GM20431 (cell line): ENCODE results near the gene FTO.
"Not testable (repeated sequence)": the region's sequence is repeated elsewhere in the genome, so short reads cannot be mapped to it uniquely, and the experiment has no call there.

Experiments
- in situ Hi-C: fragments of 300-500 bp; cut with MseI, MboI; formaldehyde crosslinking; loops from one replicate; pipeline ENCODE4 v1.15.0; 2020; ENCODE audit warnings: low sequenced_read_pairs; ENCODE audit not compliant: unreplicated experiment

FTO gene

DNA sequence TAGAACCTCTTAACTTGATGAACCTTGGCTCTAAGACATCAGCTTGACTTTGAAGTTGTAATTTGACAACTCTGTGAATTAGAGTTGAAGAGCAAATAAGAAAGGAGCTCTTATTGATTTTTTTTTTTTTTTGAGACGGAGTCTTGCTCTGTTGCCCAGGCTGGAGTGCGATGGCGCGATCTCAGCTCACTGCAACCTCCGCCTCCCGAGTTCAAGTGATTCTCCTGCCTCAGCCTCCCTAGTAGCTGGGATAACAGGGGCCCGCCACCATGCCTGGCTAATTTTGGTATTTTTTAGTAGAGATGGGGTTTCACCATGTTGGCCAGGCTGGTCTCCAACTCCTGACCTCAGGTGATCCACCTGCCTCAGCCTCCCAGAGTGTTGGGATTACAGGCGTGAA lies 186.9 kb downstream of the FTO start:
- in situ Hi-C loops: not testable (repeated sequence)

DNA sequence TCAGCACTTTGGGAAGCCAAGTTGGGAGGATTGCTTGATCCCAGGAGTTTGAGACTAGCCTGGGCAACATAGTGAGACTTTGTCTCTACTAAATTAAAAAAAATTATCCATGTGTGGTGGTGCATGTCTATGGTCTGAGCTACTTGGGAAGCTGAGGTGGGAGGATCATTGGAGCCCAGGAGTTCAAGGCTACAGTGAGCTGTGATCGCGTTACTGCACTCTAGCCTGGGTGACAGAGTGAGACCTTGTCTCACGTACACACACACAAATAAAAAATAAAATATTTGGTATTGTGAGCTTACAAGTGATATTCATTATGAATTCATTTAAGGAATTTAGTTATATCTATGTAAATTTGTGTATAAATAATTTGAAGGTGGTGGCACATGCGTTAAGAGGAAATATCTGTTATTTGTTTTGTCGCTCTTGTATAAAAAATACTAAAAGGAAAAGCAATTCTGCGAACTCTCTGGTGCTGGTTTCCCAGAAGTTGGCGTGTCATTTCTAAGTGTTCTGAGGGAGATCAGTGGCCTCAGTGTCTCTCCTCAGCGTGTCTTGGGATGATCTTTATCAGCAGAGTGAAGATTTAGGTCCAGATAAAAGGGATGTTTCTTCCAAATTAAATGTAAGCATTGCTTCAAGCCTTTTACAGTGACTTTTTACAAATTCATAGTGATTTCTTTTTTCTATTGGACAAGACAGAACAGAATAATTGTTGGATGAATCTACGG lies 187.6 kb downstream of the FTO start:
- in situ Hi-C loops: no loop called here

DNA sequence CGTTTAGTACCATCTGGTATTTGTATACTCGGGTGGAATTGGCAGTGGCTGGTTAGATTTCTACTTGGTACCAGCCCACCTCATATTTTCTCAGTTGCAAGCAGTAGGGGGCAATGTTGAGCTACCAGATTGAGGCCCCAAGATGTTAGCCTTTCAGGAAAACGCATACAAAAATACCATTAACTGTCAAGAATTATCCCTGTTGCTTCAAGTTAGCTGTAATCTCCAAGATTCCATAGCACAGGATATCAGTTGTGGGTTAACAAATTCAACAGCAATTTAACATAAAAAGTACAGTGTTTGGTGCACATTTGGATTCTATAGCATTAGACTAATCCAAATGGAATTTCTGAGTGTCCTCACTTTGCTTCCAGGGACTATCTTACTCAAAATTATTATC lies 188.2 kb downstream of the FTO start:
- in situ Hi-C loops: no loop called here

DNA sequence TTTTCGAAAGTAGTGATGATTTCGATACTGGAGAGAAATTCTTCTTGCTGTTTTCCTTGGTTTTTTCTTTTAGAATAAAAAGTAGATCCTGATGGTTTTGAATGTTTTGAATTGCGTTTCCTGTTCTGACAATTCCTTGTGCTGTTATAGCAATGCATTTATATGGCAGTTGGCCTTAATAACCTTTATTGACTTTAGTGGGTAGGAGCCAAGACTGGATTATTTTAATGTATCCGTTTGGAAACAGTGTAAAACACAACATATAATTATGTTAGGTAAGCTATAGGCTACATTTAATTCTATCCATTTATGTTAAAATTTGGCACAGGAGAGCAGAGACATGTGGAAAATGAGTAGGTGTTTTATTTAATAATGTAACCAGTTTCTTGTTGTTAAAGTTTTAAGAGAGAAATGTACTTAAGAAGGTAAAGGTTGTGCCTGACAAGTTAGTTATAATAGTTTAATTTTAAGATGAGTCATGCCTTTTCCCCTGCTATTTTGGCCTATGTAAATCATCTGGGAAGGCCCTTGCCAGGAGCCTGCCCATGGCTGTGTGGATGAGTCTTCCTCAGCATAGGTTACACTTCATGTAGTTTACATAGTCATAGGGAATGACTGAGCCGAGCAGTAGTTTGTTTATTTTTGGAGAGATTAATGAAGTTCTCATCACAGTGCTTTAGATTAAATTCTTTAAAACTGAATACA lies 189.9 kb downstream of the FTO start:
- in situ Hi-C loops: no loop called here

DNA sequence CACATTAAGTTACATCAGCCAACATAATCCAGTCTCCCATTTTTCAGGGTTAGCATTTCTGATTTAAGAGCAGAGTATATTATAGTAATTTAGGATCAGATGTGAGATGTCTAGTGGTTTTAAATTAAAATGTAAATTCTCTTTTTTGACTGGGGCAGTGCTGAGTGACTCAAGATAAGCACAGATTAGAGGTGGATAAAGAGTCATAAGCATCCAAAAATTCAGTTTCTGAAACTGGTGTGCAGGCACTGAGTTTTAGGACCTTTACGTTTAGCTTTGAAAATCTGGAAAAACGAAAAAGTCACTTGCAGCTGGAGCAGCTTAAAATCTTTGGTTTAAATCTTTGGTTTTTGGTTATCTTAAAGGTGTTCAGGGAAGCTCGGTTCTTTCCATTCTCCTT lies 190.7 kb downstream of the FTO start:
- in situ Hi-C loops: no loop called here

DNA sequence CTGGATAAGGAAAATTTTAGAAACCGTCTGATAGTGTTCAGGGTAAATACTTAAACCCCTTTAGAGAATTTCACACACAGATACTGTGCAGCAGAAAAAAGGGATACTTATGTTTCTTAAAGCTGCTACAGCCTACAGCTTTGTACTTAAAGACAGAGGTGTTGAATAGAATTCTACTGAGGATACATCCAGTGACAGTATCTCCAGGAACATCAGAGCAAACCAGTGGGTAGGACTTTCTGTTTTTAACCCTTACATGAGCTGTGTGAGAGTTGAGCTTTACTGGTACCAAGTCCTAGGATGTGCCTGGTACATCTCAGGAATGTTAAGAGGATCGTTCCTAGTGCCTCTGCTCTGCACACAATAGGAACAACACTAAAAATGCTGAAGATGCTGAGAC lies 191.5 kb downstream of the FTO start:
- in situ Hi-C loops: no loop called here

DNA sequence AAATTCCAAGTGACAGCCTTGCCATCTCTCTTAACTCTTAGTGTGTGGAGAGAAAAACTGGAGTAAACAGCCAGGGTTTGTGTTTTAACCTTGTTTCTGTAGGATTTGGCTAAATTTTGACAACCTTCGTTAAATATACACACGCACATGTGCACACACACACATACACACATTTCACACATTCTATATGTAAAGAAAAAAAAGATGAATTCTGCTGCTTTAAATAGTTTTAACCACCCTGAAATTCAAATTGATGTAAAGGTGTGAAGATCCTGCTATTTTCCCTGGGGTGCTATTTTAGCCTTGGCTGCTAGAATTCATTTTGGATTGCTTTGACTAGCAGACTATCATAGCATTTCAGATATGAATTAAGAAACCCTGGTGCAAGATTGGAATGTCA lies 191.9 kb downstream of the FTO start:
- in situ Hi-C loops: no loop called here

DNA sequence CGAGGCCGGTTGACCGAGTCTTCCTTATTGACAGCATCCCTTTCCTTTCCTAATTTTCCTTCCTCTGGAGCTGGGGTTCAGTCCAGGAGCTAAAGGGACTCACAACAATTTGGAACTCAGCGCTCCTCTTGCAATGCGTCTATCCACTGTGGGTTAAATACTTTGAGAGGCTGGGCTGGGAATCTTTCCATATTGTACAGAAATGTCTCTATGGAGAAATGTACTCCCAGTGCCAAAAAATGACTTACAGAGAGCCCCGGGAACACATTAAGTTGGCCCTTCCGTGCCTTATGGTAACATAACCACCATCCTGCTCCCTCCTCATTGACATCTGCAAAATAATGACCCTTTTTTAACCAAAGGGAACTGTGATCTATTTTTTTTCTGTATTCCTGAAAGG lies 192.8 kb downstream of the FTO start:
- in situ Hi-C loops: no loop called here

DNA sequence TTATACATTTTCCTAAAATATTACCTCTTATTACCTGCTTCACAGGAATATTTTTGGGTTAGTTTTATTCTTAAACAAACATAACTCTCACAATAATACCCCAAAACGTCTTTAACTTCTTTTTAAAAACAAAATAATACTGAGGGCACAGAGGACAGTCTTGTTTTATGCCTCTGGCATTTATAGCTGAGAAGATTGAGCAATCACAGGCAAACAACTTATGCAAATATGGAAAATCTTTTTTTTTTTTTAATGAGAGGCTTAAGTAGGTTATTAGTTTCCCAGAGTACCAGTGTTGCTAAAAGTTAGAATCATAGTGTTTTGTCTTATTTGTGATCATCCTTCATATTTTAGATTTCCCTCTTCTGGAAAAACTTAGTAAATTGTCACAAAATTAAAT lies 195.0 kb downstream of the FTO start:
- in situ Hi-C loops: no loop called here

DNA sequence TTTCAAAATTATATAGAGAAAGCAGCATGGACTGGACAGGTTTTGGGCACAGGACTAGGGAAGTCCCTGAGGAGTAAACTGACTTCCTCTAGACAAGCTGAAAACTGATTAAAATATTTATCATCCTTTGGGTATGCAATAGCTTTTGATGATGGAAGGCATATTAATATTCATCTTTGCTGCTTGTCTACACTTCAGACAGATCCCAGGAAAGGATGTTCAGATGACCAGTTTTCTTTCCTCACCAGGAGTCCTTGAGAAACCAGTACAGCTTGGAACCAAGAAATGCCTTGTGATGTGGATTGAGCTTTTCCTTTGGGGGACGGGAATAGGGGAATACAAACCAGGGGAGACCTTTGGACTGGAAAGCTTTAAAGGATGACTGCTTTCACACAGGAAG lies 195.5 kb downstream of the FTO start:
- in situ Hi-C loops: no loop called here

DNA sequence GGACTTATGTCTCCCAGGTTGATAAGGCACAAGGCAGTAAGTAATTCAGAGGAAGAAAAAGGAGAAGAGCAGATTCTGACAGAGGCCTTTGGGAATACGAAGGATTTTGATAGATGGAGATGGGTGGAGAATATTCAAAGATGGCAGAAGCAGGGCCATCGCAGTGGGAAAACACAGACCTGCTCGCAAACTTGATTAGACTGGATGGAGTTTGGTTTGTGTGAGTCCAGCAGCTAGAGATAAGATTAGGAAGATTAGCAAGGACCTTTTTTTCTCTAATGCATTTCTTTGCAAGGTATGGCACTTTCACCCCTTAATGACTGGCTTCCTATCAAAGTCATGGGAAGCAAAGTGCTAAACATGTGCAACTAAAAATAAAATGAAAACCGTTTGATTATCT lies 196.7 kb downstream of the FTO start:
- in situ Hi-C loops: no loop called here

DNA sequence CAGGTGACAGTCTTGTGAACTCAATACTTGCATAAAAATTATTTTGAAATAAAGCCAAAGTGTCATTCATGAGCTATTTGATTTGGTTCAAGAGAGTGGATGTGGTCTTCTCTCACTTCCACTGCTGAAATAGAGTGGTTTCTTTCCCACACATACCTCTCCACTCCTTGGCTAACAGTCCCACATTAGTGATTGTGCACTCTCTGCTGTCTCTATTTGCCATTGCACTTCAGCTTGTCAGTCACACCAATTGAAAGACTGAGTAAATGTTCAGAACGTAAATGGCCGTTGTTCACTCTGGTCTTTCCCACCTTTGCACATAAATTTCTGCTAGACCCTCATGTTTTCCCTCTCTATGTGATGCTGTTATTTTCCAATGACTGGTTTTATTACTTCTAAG lies 197.5 kb downstream of the FTO start:
- in situ Hi-C loops: no loop called here

DNA sequence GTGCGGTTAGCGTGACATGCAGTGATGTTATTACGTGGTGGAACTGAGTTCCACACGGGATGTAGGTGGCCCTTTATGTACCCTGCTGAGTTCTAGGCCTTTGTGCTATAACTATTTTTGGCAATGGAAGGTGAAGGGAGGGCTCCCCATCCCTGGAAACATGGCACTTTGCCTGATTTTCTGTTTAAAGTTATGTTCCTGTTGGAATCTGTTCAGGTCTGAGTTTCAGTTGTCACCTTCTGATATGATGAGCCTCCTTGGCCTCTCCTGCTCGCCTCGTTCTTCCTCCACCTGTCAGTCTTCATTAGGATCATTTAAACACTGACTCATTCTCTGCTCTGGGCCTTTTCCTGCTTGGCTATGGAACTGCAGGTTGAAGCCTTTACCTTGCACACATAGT lies 200.6 kb downstream of the FTO start:
- in situ Hi-C loops: no loop called here

DNA sequence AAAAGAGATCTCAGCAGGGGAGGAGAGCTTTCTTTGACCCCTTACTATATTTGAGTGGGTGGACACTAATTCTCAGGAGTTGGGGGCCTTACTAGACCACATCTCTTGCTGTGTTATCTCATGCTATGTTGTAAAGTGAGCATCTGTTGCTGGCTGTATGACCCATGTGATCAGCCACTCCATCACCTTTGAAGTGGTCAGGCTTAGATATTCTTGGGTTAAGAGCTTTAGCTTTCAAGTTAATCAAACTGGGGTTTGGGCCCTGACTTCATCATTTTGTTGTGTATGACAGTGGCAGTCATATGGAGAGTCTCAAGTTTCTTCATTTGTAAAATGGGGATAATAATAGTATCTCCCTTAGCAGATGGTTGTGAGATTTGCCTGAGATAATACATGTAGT lies 201.1 kb downstream of the FTO start:
- in situ Hi-C loops: no loop called here

DNA sequence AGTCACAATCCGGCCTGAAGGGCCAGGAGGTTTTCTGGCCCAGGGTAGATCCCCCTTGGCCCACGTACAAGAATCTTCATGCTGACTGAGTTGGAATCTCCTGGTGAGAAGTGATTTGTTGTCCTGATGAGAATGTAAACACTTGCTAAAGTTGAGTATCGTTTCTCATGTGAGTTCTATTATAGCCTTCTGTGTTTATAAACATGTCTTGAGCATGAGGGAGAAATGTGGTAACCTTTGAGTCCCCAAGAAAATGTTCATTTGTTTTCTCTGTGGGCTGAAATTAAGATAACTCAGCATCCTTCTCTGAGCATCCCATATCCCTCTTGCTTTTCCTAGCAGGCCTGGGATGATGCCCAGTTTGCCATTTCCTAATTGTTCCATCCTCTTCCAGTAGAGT lies 204.8 kb downstream of the FTO start:
- in situ Hi-C loops: no loop called here

DNA sequence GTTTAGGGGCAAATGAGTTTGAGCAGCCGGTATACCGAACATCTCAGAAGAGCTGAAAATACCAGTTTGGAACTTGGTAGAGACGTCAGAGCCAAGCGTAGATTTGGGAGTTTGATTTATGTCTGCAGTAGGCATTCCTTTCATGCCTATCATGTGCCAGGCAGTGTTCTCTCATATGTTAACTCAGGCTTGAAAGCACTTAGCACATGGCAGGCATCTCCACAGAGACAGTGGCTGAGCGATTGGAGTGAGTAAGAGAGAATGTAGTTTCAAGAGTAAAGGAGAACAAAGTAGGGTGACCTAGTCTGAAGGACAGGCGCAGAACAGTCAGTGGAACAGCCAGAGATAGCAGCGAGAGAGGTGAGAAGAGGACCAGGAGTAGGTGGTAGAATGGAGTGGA lies 207.0 kb downstream of the FTO start:
- in situ Hi-C loops: no loop called here

DNA sequence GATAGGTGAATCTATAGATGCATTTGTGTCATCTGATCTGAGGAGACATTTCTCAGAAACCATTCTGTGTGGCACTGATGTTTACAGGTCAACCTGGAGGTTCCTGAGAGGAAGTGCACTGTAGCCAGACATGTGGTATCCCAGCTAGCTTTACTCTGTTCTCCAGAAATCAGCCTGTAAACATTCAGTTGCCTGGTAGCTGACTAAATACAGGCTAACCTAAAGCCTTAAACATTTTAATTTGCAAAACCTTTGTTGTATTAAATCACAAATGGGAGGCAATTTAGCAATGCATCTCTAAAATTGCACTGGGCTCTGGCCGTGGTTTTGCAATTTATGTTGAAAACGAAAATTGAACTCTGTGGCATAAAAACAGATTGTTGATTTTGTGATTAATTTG lies 207.6 kb downstream of the FTO start:
- in situ Hi-C loops: no loop called here

DNA sequence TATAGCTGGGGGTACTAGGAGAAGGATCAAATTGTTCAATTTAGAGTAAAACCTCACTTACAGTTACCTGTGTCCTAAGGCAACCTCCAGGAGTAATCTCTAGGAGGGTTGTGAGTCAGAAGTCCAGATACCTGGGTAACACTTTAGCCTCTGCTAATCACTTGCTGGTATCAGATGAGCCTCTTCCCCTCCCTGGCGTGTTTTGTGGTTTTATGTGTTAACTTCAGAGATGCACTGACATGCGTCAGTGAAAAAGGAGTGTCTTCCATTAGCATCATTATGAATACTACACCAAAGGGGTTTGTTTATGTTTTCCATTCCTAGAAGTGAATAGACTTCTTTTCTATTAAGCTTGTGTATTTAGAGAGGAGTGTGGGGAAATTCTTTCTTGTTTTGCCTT lies 208.2 kb downstream of the FTO start:
- in situ Hi-C loops: no loop called here

DNA sequence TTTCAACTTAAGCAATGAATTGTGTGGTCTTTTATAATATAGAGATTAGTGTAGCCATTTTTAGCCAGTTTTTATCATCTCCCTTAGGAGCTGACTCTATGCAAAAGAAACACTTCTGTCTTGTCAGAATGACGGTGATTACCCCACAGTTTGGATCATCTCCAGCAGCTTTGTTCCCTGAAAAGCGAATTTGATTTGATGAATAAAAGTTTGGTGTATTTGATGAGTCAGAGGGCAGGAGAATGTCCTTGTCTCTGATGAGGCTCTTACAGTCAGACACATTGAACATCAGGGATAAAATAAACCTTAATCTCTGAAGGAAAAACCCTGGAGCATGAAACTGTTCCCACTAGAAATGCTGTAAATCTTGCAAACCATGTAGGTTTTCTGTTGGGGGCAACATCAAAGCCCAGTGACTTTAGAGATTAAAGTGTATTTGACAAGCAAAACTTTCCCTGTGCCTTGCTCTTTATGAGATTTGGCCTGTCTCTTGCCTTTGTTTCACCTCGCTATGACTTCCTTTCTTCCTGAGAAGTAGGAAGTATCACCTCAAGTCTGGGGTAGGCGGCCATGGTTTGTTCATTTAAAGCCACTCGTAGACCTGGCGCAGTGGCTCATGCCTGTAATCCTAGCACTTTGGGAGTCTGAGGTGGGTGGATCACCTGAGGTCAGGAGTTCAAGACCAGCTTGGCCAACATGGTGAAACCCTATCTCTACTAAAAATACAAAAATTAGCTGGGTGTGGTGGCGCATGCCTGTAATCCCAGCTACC lies 209.3 kb downstream of the FTO start:
- in situ Hi-C loops: no loop called here

DNA sequence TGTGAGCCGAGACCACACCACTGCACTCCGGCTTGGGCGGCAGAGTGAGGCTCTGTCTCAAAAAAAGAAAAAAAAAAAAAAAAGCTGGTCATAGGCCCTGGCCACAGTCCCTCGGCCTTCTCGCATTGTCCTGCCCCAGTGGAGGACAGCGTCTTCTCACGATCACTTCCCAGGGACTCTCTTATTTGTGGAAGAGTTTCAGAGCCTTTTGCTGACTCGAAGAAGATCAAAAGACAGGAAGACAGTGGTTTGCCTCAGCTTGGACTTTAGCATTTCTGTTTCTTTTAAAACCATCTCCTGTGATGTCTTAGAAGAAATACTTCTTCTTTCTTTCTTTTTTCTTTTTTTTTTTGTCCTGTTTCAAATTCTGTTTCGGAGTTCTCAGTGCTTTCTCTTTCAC lies 210.0 kb downstream of the FTO start:
- in situ Hi-C loops: no loop called here

DNA sequence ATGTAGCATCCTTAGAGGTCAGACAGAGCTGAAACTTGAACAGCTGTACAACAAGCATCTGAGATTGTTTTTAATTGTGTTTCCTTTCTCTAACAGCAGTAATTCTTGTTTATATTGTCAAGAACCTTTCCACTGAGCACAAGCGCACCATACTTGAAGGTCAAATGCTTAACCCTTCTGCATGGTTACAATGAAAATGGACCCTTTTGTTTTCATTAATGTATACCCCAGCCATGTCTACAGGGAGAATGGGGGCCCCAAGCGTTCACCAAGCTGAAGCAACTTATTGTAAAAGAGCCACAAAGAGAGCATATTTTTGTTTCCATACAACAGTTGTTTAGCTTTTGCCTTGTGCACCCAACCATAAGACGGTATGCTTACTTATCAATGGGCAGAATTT lies 210.8 kb downstream of the FTO start:
- in situ Hi-C loops: no loop called here
